ENCODE data around the gene NFASC. TPM values are rescaled to one million over a fixed set of nuclear protein-coding genes. Genes with fewer than 3 reads are reported as not detected.

Gene NFASC
- total and polyA plus RNA-seq, 3 donors from 2014 or later: 9.9 to 13.9 (median 10.2) TPM

GRCh38 chr1:204924013-204924759 lies 53.5 kb downstream of the NFASC start:
- intact Hi-C loops (cut with DNase I; ENCODE audit: low total_unique reads): no loop called here

GRCh38 chr1:204925701-204926100 lies 55.0 kb downstream of the NFASC start:
- WGBS, 2 donors: 47 to 64% methylated on average over 1 of the region's 1 CpG
- DNase-seq: no peak

More at GRCh38 chr1:204924013-204924759, 53.5 kb downstream of the NFASC start:
- no peak for DNase-seq
- Histone ChIP-seq H3K9me3 (no peaks in the 10 kb centered on the region), H3K36me3 (ENCODE audit: low read depth, missing control alignments) (no peaks in the 10 kb centered on the region), H3K27me3 (no peaks in the 10 kb centered on the region), H3K4me1 (peaks cover 9% of the 10 kb centered on the region), H3K27ac (no peak overlapping the region), H3K4me3 (no peak overlapping the region)
- WGBS, 2 donors: 52 to 69% methylated on average over 5 of the region's 5 CpGs
- no peak for TF ChIP-seq CTCF (IDR thresholded peaks at IDR 0.05)
- no peak for TF ChIP-seq POLR2A (IDR thresholded peaks at IDR 0.05)

GRCh38 chr1:204927673-204928641 lies 57.3 kb downstream of the NFASC start:
- Histone ChIP-seq H3K27ac (no peak overlapping the region), H3K27me3 (no peaks in the 10 kb centered on the region), H3K4me3 (no peak overlapping the region), H3K4me1 (peaks cover 9% of the 10 kb centered on the region), H3K36me3 (ENCODE audit: low read depth, missing control alignments) (no peaks in the 10 kb centered on the region), H3K9me3 (no peaks in the 10 kb centered on the region)
- intact Hi-C loops (cut with DNase I; ENCODE audit: low total_unique reads): no loop called here
- WGBS, 2 donors: 86 to 94% methylated on average over 11 of the region's 11 CpGs
- TF ChIP-seq CTCF (IDR thresholded peaks at IDR 0.05) (no peak), POLR2A (IDR thresholded peaks at IDR 0.05) (no peak)
- DNase-seq: no peak

More at GRCh38 chr1:204925701-204926100, 55.0 kb downstream of the NFASC start:
- no peaks in the 10 kb centered on the region for H3K9me3 ChIP-seq
- peaks cover 9% of the 10 kb centered on the region for H3K4me1 ChIP-seq
- no peak overlapping the region for H3K4me3 ChIP-seq
- no peak for TF ChIP-seq POLR2A (IDR thresholded peaks at IDR 0.05)
- TF ChIP-seq CTCF (IDR thresholded peaks at IDR 0.05): no peak
- H3K36me3 ChIP-seq (ENCODE audit: low read depth, missing control alignments): no peaks in the 10 kb centered on the region
- intact Hi-C loops (cut with DNase I; ENCODE audit: low total_unique reads): no loop called here
- no peak overlapping the region for H3K27ac ChIP-seq
- H3K27me3 ChIP-seq: no peaks in the 10 kb centered on the region

GRCh38 chr1:204928671-204929486 lies 58.2 kb downstream of the NFASC start:
- 80 to 82% methylated on average over 8 of the region's 8 CpGs for WGBS, 2 donors
- H3K27me3 ChIP-seq: no peaks in the 10 kb centered on the region

More at GRCh38 chr1:204928671-204929486, 58.2 kb downstream of the NFASC start:
- intact Hi-C loops (cut with DNase I; ENCODE audit: low total_unique reads): no loop called here
- peaks cover 7% of the 10 kb centered on the region for H3K4me1 ChIP-seq
- TF ChIP-seq CTCF (IDR thresholded peaks at IDR 0.05) (no peak), POLR2A (IDR thresholded peaks at IDR 0.05) (no peak)
- no peaks in the 10 kb centered on the region for H3K9me3 ChIP-seq
- no peaks in the 10 kb centered on the region for H3K36me3 ChIP-seq (ENCODE audit: low read depth, missing control alignments)
- H3K27ac ChIP-seq: no peak overlapping the region
- no peak for DNase-seq
- H3K4me3 ChIP-seq: no peak overlapping the region

Measured in testis (tissue), 3 donors.